Stimulated activated CD8-positive, alpha-beta memory T cell treated with anti-CD3 and anti-CD28 coated beads, Interleukin-12 subunit alpha, Interleukin-12 subunit beta, amount 100 ng/mL, for 24 hours (primary cell): Measurements from ENCODE around the gene CRLF3.
"Not testable (repeated sequence)": the region's sequence is repeated elsewhere in the genome, so short reads cannot be mapped to it uniquely, and the experiment has no call there.

Experiments
- DNase-seq: peaks from one replicate; pipeline ENCODE4 v3.0.0-alpha.2; 2020; ENCODE audit errors: extremely low read depth

Gene CRLF3

GRCh38 chr17:30736371-30736770, 88.1 kb downstream of the CRLF3 start:
- DNase-seq: not testable (repeated sequence)

GRCh38 chr17:30735644-30736043, 88.8 kb downstream of the CRLF3 start:
- not testable (repeated sequence) for DNase-seq

GRCh38 chr17:30735206-30735605, 89.3 kb downstream of the CRLF3 start:
- DNase-seq: not testable (repeated sequence)

GRCh38 chr17:30734153-30734552, 90.3 kb downstream of the CRLF3 start:
- not testable (repeated sequence) for DNase-seq
